ENCODE data around the gene NMT1.

GRCh38 chr17:45120558-45120957 is 59.4 kb downstream of the NMT1 start:
- TF ChIP-seq CTCF (conservative IDR thresholded peaks at IDR 0.05) (no peak), ZFX (IDR thresholded peaks at IDR 0.05) (no peak)

Data from C4-2B (cell line).